Tibial nerve (tissue), 4 donors: ENCODE data around the gene CLEC18A. TPM values are rescaled to one million over a fixed set of nuclear protein-coding genes. Genes with fewer than 3 reads are reported as not detected.

Experiments used
- DNase-seq, 2 donors: peaks; one replicate each; pipeline ENCODE4 v3.0.0-alpha.2; 2019; ENCODE audit warnings: low spot score in 2 of 2
- H3K27ac ChIP-seq, 4 donors: fragments of 200-600 bp; sonication (generic) in 3 of 4; one replicate each; pipeline ENCODE4 v1.5.1; 2017 to 2019; ENCODE audit warnings: mild to moderate bottlenecking in 1 of 4
- H3K27me3 ChIP-seq, 2 donors: fragments of 200-600 bp; sonication (generic) in 1 of 2; one replicate each; pipeline versions ENCODE4 v1.5.1 to v1.6.0; 2017 to 2019
- H3K36me3 ChIP-seq, 3 donors: fragments of 200-600 bp; sonication (generic); one replicate each; pipeline ENCODE4 v1.5.1; 2018 to 2019
- H3K4me1 ChIP-seq, 4 donors: fragments of 200-600 bp; sonication (generic) in 3 of 4; one replicate each; pipeline ENCODE4 v1.5.1; 2017 to 2019
- H3K4me3 ChIP-seq, 4 donors: fragments of 200-600 bp; sonication (generic) in 3 of 4; one replicate each; pipeline ENCODE4 v1.5.1; 2017 to 2019; ENCODE audit warnings: mild to moderate bottlenecking in 1 of 4, moderate library complexity in 1 of 4
- H3K9me3 ChIP-seq, 4 donors: fragments of 200-600 bp; sonication (generic) in 3 of 4; one replicate each; pipeline ENCODE4 v1.5.1; 2017 to 2019
- EP300 ChIP-seq, 2 donors: sonication (generic); formaldehyde crosslinking; IDR thresholded peaks; one replicate each; pipeline ENCODE4 v1.6.1; 2017; ENCODE audit warnings: antibody characterized with exemption in 2 of 2, mild to moderate bottlenecking in 1 of 2
- POLR2A ChIP-seq, 2 donors: fragments of 450-650 bp; IDR thresholded peaks; one replicate each; pipeline ENCODE4 v1.6.1; 2017; ENCODE audit warnings: antibody characterized with exemption in 2 of 2, mild to moderate bottlenecking in 2 of 2, moderate library complexity in 2 of 2
- WGBS, 2 donors: methylation state at CpG; one replicate each; pipeline ENCODE4 v1.1.5; 2018; 5-methylcytosine and 5-hydroxymethylcytosine counted together
- total RNA-seq, 4 donors: library from RNA; depleted of rRNA; stranded (reverse); fragments of >200 nt; gene quantifications; one replicate each; pipeline ENCODE4 v1.1.0, GENCODE V29; 2016
- TF ChIP-seq, protein P1 (sequence below), 5 experiments: fragments of 200-600 bp in 3 of 5; fragments of 450-650 bp in 2 of 5; sonication (generic) in 3 of 5; IDR thresholded peaks; one replicate each; pipeline ENCODE4 v1.5.1; 2016 to 2019; ENCODE audit warnings: antibody characterized with exemption in 5 of 5, mild to moderate bottlenecking in 3 of 5, moderate library complexity in 2 of 5

CLEC18A gene
- total RNA-seq, 4 donors from 2014 or later, result 1.2 to 2.4 (median 2.1) TPM; not detected in 1

DNA sequence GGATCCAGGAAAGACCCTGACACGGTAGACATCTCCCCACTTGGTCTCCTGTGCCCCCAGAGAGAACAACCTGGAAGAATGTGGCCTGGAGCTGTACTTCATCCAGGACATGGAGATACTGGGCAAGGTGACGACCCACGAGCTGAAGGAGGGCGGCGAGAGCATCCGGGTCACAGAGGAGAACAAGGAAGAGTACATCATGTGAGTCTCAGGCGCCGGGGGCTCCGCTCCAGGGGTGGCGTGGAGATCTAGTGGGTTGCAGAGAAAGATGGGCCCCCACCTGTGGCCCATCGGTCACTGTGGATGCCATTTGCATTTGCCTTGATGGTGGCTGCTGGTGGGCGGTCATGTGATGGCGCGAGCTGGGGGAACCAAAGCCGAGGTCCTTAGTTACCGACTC lies 14.9 kb upstream of the CLEC18A start:
- Histone ChIP-seq H3K9me3 (no peaks in the 10 kb centered on the region), H3K4me1 (peaks cover 0 to 6% (median 0%) of the 10 kb centered on the region in 4 donors), H3K27ac (no peak overlapping the region), H3K4me3 (no peak overlapping the region), H3K36me3 (peaks cover 15 to 100% (median 36%) of the 10 kb centered on the region in 3 donors), H3K27me3 (no peaks in the 10 kb centered on the region)
- DNase-seq, result no peak
- TF ChIP-seq, protein P1, sequence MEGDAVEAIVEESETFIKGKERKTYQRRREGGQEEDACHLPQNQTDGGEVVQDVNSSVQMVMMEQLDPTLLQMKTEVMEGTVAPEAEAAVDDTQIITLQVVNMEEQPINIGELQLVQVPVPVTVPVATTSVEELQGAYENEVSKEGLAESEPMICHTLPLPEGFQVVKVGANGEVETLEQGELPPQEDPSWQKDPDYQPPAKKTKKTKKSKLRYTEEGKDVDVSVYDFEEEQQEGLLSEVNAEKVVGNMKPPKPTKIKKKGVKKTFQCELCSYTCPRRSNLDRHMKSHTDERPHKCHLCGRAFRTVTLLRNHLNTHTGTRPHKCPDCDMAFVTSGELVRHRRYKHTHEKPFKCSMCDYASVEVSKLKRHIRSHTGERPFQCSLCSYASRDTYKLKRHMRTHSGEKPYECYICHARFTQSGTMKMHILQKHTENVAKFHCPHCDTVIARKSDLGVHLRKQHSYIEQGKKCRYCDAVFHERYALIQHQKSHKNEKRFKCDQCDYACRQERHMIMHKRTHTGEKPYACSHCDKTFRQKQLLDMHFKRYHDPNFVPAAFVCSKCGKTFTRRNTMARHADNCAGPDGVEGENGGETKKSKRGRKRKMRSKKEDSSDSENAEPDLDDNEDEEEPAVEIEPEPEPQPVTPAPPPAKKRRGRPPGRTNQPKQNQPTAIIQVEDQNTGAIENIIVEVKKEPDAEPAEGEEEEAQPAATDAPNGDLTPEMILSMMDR (IDR thresholded peaks at IDR 0.05), result no peak
- TF ChIP-seq EP300 (IDR thresholded peaks at IDR 0.05) (no peak), POLR2A (IDR thresholded peaks at IDR 0.05) (no peak)
- 96 to 97% methylated on average over 16 of the region's 16 CpGs for WGBS, 2 donors

DNA sequence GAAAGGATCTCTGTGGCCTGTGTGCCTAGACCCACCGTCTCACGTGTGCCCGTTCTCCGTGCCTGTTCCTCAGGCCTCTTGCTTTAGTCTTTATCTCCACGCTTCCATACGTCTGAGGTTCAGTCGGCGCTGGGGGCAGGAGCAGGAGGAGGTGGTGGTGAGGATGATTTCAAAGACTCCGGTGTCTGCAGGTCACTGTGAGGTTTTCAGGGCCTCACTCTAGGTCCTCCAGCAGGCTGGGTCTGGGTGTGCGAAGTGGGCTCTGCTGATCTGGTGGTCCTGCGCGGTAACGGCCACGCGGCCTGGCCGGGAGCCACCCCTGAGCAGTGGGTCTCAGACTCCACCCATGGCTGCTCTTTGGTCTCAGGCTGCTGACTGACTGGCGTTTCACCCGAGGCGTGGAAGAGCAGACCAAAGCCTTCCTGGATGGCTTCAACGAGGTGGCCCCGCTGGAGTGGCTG lies 14.4 kb upstream of the CLEC18A start:
- no peak overlapping the region for H3K27ac ChIP-seq
- peaks cover 0 to 11% (median 2%) of the 10 kb centered on the region in 4 donors for H3K4me1 ChIP-seq
- H3K36me3 ChIP-seq, result peaks cover 14 to 97% (median 30%) of the 10 kb centered on the region in 3 donors
- 94 to 95% methylated on average over 14 to 15 of the region's 21 CpGs for WGBS, 2 donors
- H3K9me3 ChIP-seq, result no peaks in the 10 kb centered on the region
- peak in 1 of 2 donors; percentile 2 for DNase-seq
- H3K27me3 ChIP-seq, result no peaks in the 10 kb centered on the region
- TF ChIP-seq EP300 (IDR thresholded peaks at IDR 0.05) (no peak), POLR2A (IDR thresholded peaks at IDR 0.05) (no peak)
- TF ChIP-seq, protein P1 (IDR thresholded peaks at IDR 0.05), result no peak
- no peak overlapping the region for H3K4me3 ChIP-seq

DNA sequence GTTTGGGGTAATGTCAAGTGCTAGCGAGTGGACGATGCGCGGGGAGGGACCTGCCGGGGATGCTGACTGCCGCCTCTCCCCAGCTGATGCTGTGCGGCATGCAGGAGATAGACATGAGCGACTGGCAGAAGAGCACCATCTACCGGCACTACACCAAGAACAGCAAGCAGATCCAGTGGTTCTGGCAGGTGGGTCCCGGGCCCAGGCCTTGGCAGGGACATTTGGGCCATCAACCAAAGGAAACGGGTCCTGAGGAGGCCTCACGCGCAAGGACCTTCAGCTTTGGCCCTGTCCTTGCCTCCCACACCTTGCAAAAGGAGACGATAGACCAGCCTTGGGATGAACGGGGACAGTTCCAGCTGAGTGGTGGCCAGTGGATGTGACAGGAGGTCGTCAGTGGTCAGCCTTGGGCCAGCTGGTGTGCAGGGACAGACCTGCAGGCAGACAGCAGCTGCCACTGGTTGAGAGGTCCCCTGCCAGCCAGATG lies 13.6 kb upstream of the CLEC18A start:
- Histone ChIP-seq H3K4me3 (no peak overlapping the region), H3K4me1 (peaks cover 0 to 16% (median 6%) of the 10 kb centered on the region in 4 donors), H3K27me3 (no peaks in the 10 kb centered on the region), H3K9me3 (no peaks in the 10 kb centered on the region), H3K27ac (no peak overlapping the region), H3K36me3 (peaks cover 14 to 96% (median 28%) of the 10 kb centered on the region in 3 donors)
- no peak for TF ChIP-seq EP300 (IDR thresholded peaks at IDR 0.05)
- TF ChIP-seq, protein P1 (IDR thresholded peaks at IDR 0.05), result peak in 1 of 5 experiments; percentile 36
- 81 to 86% methylated on average over 10 to 16 of the region's 16 CpGs for WGBS, 2 donors
- no peak for DNase-seq

DNA sequence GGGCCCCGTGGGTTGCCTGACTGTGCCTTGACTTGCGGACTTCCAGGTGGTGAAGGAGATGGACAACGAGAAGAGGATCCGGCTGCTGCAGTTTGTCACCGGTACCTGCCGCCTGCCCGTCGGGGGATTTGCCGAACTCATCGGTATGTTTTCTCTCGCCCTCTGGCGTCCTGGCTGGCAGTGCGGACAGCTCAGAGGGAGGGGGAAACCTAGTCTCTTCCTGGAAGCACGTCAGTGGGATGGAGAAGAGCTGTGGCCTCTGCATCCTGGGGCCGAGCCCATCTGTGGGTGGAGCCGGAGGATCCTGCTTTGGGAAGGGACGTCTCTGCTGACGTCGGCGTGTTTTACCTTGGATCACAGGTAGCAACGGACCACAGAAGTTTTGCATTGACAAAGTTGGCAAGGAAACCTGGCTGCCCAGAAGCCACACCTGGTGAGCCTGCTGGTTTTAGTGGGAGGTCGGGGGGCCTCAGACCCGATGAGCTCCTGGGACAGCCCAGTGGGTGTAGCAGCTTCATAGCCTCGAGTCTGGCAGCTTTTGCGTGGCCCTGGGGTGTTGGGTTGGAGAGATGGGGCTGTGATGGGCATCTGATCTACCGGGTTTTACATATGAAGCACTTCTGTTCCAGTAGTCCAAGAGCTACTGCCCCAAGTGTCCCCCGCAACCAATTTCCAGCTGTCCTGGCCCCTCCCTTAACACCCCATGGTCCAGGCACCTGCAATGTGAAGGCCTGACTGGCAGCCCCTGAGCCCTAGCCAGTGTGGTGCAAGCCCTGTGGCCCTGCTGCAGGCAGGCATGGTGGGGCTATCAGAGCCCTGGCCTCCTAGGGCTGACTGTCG lies 11.9 kb upstream of the CLEC18A start:
- H3K36me3 ChIP-seq, result peaks cover 14 to 79% (median 28%) of the 10 kb centered on the region in 3 donors

More for the DNA sequence above, 11.9 kb upstream of the CLEC18A start:
- no peak overlapping the region for H3K27ac ChIP-seq
- 87 to 95% methylated on average over 27 to 28 of the region's 28 CpGs for WGBS, 2 donors
- peaks cover 0 to 12% (median 6%) of the 10 kb centered on the region in 4 donors for H3K4me1 ChIP-seq
- H3K9me3 ChIP-seq, result no peaks in the 10 kb centered on the region
- DNase-seq, result no peak
- H3K4me3 ChIP-seq, result no peak overlapping the region
- TF ChIP-seq EP300 (IDR thresholded peaks at IDR 0.05), result no peak
- no peak for TF ChIP-seq POLR2A (IDR thresholded peaks at IDR 0.05)
- TF ChIP-seq, protein P1 (IDR thresholded peaks at IDR 0.05), result no peak
- no peaks in the 10 kb centered on the region for H3K27me3 ChIP-seq
